SK-N-SH (cell line): Measurements from ENCODE around the gene RP2. TPM values are rescaled to one million over a fixed set of nuclear protein-coding genes. Genes with fewer than 3 reads are reported as not detected.

Source experiments
- CTCF ChIA-PET: fragments of 300-600, 350-600 bp; formaldehyde crosslinking; extraction: SDS; loops from one replicate; lab custom pipeline; 2021; lab: Yijun Ruan, JAX
- POLR2A ChIA-PET: fragments of 350-600 bp; sonication (Branson Sonifier 250); formaldehyde crosslinking; extraction: SDS; loops from one replicate; lab custom pipeline; 2020; ENCODE audit warnings: antibody characterized with exemption, inconsistent platforms; lab: Yijun Ruan, JAX
- DNase-seq: peaks from one replicate; pipeline ENCODE4 v3.0.0; 2012
- H2AFZ ChIP-seq: fragments of 200-600 bp; sonication (generic); 2 replicates; pipeline ENCODE4 v1.8.1; 2016; ENCODE audit warnings: antibody characterized with exemption, mild to moderate bottlenecking, low read depth
- H3F3A ChIP-seq: fragments of 200-600 bp; sonication (generic); replicated peaks from 2 replicates; pipeline ENCODE3; 2016; ENCODE audit warnings: antibody characterized with exemption, mild to moderate bottlenecking; ENCODE audit not compliant: insufficient read depth
- H3K27ac ChIP-seq, 2 experiments: fragments of 200-500 bp in 1 of 2; fragments of 200-600 bp in 1 of 2; sonication (Bioruptor generic) in 1 of 2; sonication (generic), shearing (Covaris generic) in 1 of 2; 2 replicates each; pipeline versions ENCODE4 v1.5.1 to v1.6.1; 2014 to 2016; ENCODE audit warnings: low read depth in 2 of 2, inconsistent platforms in 1 of 2, low read length in 1 of 2, mild to moderate bottlenecking in 1 of 2, mixed read lengths in 1 of 2
- H3K27me3 ChIP-seq: fragments of 200-600 bp; sonication (generic), shearing (Covaris generic); 2 replicates; pipeline ENCODE4 v1.6.1; 2016; ENCODE audit warnings: mixed run types; ENCODE audit not compliant: insufficient read depth
- H3K36me3 ChIP-seq, 2 experiments: fragments of 200-500 bp in 1 of 2; fragments of 200-600 bp in 1 of 2; sonication (Bioruptor generic) in 1 of 2; sonication (generic) in 1 of 2; replicated peaks in 1 of 2; 2 replicates each; pipeline versions ENCODE3 to v1.5.1; 2014 to 2016; ENCODE audit warnings: low read length in 1 of 2, mild to moderate bottlenecking in 1 of 2; ENCODE audit not compliant: insufficient read depth in 2 of 2, control insufficient read depth in 1 of 2
- H3K4me1 ChIP-seq, 2 experiments: fragments of 200-500 bp in 1 of 2; fragments of 200-600 bp in 1 of 2; sonication (Bioruptor generic) in 1 of 2; sonication (generic), shearing (Covaris generic) in 1 of 2; 2 replicates each; pipeline versions ENCODE4 v1.5.1 to v1.6.1; 2014 to 2016; ENCODE audit warnings: low read depth in 1 of 2, low read length in 1 of 2, mixed run types in 1 of 2; ENCODE audit not compliant: insufficient read depth in 2 of 2, control insufficient read depth in 1 of 2
- H3K4me2 ChIP-seq: fragments of 200-600 bp; sonication (generic), shearing (Covaris generic); 2 replicates; pipeline ENCODE4 v1.6.1; 2017; ENCODE audit warnings: mixed run types
- H3K4me3 ChIP-seq, 2 experiments: fragments of 200-500 bp in 1 of 2; fragments of 200-600 bp in 1 of 2; sonication (Bioruptor generic) in 1 of 2; sonication (generic), shearing (Covaris generic) in 1 of 2; 2 replicates each; pipeline versions ENCODE4 v1.5.1 to v1.8.1; 2014 to 2016; ENCODE audit warnings: low read depth in 2 of 2, inconsistent platforms in 1 of 2, low read length in 1 of 2, mild to moderate bottlenecking in 1 of 2, mixed read lengths in 1 of 2, moderate library complexity in 1 of 2
- H3K79me2 ChIP-seq: fragments of 200-600 bp; sonication (generic); 2 replicates; pipeline ENCODE4 v1.8.1; 2017; ENCODE audit warnings: mild to moderate bottlenecking; ENCODE audit not compliant: insufficient read depth
- H3K9ac ChIP-seq: fragments of 200-600 bp; sonication (generic); 2 replicates; pipeline ENCODE4 v1.6.1; 2017; ENCODE audit warnings: mixed run types
- H3K9me2 ChIP-seq: fragments of 200-600 bp; sonication (generic); 2 replicates; pipeline ENCODE4 v1.6.1; 2017; ENCODE audit warnings: mixed run types
- H3K9me3 ChIP-seq: fragments of 200-600 bp; sonication (generic); 2 replicates; pipeline ENCODE4 v1.6.1; 2017; ENCODE audit warnings: mixed run types, mild to moderate bottlenecking, moderate library complexity
- H4K20me1 ChIP-seq: fragments of 200-600 bp; sonication (generic); 2 replicates; pipeline ENCODE4 v1.6.1; 2017; ENCODE audit warnings: mild to moderate bottlenecking, mixed run types; ENCODE audit not compliant: insufficient read depth
- CHD2 ChIP-seq: fragments of 150-350 bp; IDR thresholded peaks from 2 replicates; pipeline ENCODE4 v1.6.1; 2018; ENCODE audit warnings: low read length; ENCODE audit not compliant: partially characterized antibody
- CTCF ChIP-seq: fragments of 200-600 bp; sonication (generic); IDR thresholded peaks from 2 replicates; pipeline ENCODE4 v1.6.1; 2017; ENCODE audit warnings: antibody characterized with exemption, mild to moderate bottlenecking, moderate library complexity
- ELF1 ChIP-seq: IDR thresholded peaks from 2 replicates; pipeline ENCODE4 v1.4.0; 2012
- FOXM1 ChIP-seq: IDR thresholded peaks from 2 replicates; pipeline ENCODE4 v1.4.0; 2012; ENCODE audit warnings: low read depth, mild to moderate bottlenecking
- GATA2 ChIP-seq: sonication (generic); formaldehyde crosslinking; IDR thresholded peaks from 2 replicates; pipeline ENCODE4 v1.5.0; 2020; ENCODE audit warnings: mild to moderate bottlenecking, missing genetic modification reagents
- MEF2A ChIP-seq: IDR thresholded peaks from 2 replicates; pipeline ENCODE4 v1.4.0; 2012; ENCODE audit warnings: low read depth, borderline replicate concordance
- MXI1 ChIP-seq: IDR thresholded peaks from 2 replicates; pipeline ENCODE4 v1.6.1; 2012; ENCODE audit warnings: mild to moderate bottlenecking, low read depth, low read length, improper control_type of control experiment
- NFIC ChIP-seq: IDR thresholded peaks from 2 replicates; pipeline ENCODE4 v1.4.0; 2012; ENCODE audit warnings: borderline replicate concordance
- PBX3 ChIP-seq: IDR thresholded peaks from 2 replicates; pipeline ENCODE4; 2012
- POLR2AphosphoS5 ChIP-seq: IDR thresholded peaks from 2 replicates; pipeline ENCODE4 v1.6.1; 2012; ENCODE audit warnings: low read depth, low read length
- RAD21 ChIP-seq: IDR thresholded peaks from 2 replicates; pipeline ENCODE4 v1.6.1; 2012; ENCODE audit warnings: mild to moderate bottlenecking, low read length
- REST ChIP-seq: IDR thresholded peaks from 2 replicates; pipeline ENCODE4 v1.6.1; 2012; ENCODE audit warnings: mild to moderate bottlenecking, low read depth, low read length, moderate library complexity
- RFX5 ChIP-seq: IDR thresholded peaks from 2 replicates; pipeline ENCODE4 v1.6.1; 2012; ENCODE audit warnings: mild to moderate bottlenecking, improper control_type of control experiment, low read length
- RXRA ChIP-seq: IDR thresholded peaks from 2 replicates; pipeline ENCODE4 v1.4.0; 2012; ENCODE audit warnings: low read depth, mild to moderate bottlenecking, borderline replicate concordance
- SIN3A ChIP-seq: IDR thresholded peaks from 2 replicates; pipeline ENCODE4 v1.6.1; 2012; ENCODE audit warnings: low read depth, mild to moderate bottlenecking, low read length, moderate library complexity, borderline replicate concordance
- SMC3 ChIP-seq: IDR thresholded peaks from 2 replicates; pipeline ENCODE4 v1.6.1; 2012; ENCODE audit warnings: low read depth, low read length, improper control_type of control experiment
- TCF12 ChIP-seq: IDR thresholded peaks from 2 replicates; pipeline ENCODE4 v1.4.0; 2012
- USF2 ChIP-seq: fragments of 150-350 bp; IDR thresholded peaks from 2 replicates; pipeline ENCODE4 v1.6.1; 2017; ENCODE audit warnings: antibody characterized with exemption, low read length, low read depth, borderline replicate concordance
- YY1 ChIP-seq: IDR thresholded peaks from 2 replicates; pipeline ENCODE4 v1.4.0; 2012; ENCODE audit warnings: low read depth, mild to moderate bottlenecking
- ZBTB33 ChIP-seq: IDR thresholded peaks from 2 replicates; pipeline ENCODE4 v1.4.0; 2012; ENCODE audit warnings: low read depth, borderline replicate concordance
- WGBS: methylation state at CpG from one replicate; pipeline ENCODE4 v1.1.6; 2017; ENCODE audit warnings: low lambda C conversion rate; 5-methylcytosine and 5-hydroxymethylcytosine counted together
- polyA plus RNA-seq, 3 experiments: library from polyadenylated mRNA; depleted of rRNA; stranded (reverse); fragments of >200 nt; gene quantifications; 2 replicates each; pipeline ENCODE4 v1.2.3, GENCODE V29; 2012

The RP2 gene
- polyA plus RNA-seq, 1 of the 3 experiments (the other 2 are of a cell fraction) = 4.5 TPM

GRCh38 chrX:46812445-46812844, 24.4 kb upstream of the RP2 start:
- H3K4me1 ChIP-seq = no peaks in the 10 kb centered on the region
- H3K9me2 ChIP-seq = no peaks in the 10 kb centered on the region
- H3K9ac ChIP-seq = no peak overlapping the region
- TF ChIP-seq MEF2A (no peak), GATA2 (no peak), RAD21 (no peak), TCF12 (no peak), RXRA (no peak), USF2 (no peak), SIN3A (no peak), PBX3 (no peak), RFX5 (no peak), ZBTB33 (no peak), YY1 (no peak), CTCF (no peak), FOXM1 (no peak), MXI1 (no peak), ELF1 (no peak), SMC3 (no peak), NFIC (no peak), REST (no peak), POLR2AphosphoS5 (no peak), CHD2 (no peak)
- H3K36me3 ChIP-seq = no peaks in the 10 kb centered on the region
- ChIA-PET POLR2A (no interaction called here), CTCF (no interaction called here)
- no peaks in the 10 kb centered on the region for H3K79me2 ChIP-seq
- DNase-seq = no peak
- H3K4me3 ChIP-seq = no peak overlapping the region
- no peaks in the 10 kb centered on the region for H4K20me1 ChIP-seq
- no peak overlapping the region for H2AFZ ChIP-seq
- H3K27me3 ChIP-seq = no peaks in the 10 kb centered on the region; the same call in 1 of the 2 replicates
- 25% methylated on average over 2 of the region's 2 CpGs for WGBS
- no peaks in the 10 kb centered on the region for H3F3A ChIP-seq
- no peak overlapping the region for H3K4me2 ChIP-seq
- H3K9me3 ChIP-seq = no peaks in the 10 kb centered on the region
- H3K27ac ChIP-seq = no peak overlapping the region
